ENCODE data around the gene SRGAP3.
A peak's percentile ranks its signal among the peaks of the same experiment; 100 is the strongest.

Gene SRGAP3

DNA sequence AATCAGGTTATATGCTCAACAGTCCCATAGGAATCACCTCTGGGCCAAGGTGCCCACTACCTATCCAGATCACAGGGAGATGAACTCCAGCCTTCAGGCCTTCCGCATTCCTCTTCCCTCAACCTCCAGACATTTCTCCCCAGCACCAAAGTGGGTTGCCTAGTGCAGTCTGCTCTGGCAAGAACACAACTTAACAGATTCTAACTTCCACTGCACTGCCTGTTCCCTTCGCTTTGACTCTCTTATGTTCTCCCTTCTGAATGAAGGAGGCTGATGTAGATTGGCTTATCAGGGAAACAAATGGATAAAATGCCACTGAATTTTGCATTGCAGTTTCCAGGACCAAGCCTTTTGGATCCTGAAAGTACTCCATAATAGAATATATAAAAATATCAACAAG is 106.3 kb downstream of the SRGAP3 start:
- H3K4me1 ChIP-seq (ENCODE audit: control insufficient read depth in 5 of 5, insufficient read depth in 5 of 5, low read length in 5 of 5): peaks cover 0 to 19% (median 7%) of the 10 kb centered on the region in 5 donors
- H3K27me3 ChIP-seq (ENCODE audit: control insufficient read depth in 5 of 5, insufficient read depth in 4 of 5, low read length in 5 of 5): no peaks in the 10 kb centered on the region
- peaks cover 0 to 8% (median 5%) of the 10 kb centered on the region in 5 donors for H3K9me3 ChIP-seq (ENCODE audit: control insufficient read depth in 5 of 5, low read length in 5 of 5)
- no peak overlapping the region for H3K9ac ChIP-seq (ENCODE audit: low read length in 5 of 5)
- H3K27ac ChIP-seq (ENCODE audit: low read depth, low read length): no peak overlapping the region
- H3K4me3 ChIP-seq (ENCODE audit: low read depth in 1 of 5, low read length in 5 of 5): no peak overlapping the region
- H3K36me3 ChIP-seq (ENCODE audit: control insufficient read depth in 5 of 5, insufficient read depth in 5 of 5, low read length in 5 of 5): no peaks in the 10 kb centered on the region

DNA sequence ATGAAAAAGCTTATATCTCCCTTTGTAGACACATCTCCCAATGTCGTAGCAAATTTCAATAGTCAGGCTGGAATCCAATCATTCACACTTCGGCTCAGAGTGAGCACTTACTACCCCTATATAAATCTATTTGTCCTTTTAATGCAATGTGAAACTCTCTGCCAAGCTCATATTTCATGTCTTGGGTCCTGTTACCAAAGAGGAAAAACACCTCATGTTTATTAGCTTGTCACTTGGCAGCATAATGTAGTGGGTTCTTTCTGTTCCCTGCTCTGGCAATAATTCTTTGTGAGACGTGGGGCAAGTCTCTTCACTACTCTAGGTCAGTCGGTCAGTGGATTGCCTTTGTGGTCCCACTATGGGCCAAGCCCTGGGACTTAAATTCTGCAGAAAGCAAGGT is 107.1 kb downstream of the SRGAP3 start:
- H3K9ac ChIP-seq (ENCODE audit: low read length in 5 of 5): no peak overlapping the region
- no peak overlapping the region for H3K4me3 ChIP-seq (ENCODE audit: low read depth in 1 of 5, low read length in 5 of 5)
- peaks cover 0 to 19% (median 7%) of the 10 kb centered on the region in 5 donors for H3K4me1 ChIP-seq (ENCODE audit: control insufficient read depth in 5 of 5, insufficient read depth in 5 of 5, low read length in 5 of 5)
- H3K27me3 ChIP-seq (ENCODE audit: control insufficient read depth in 5 of 5, insufficient read depth in 4 of 5, low read length in 5 of 5): no peaks in the 10 kb centered on the region
- H3K36me3 ChIP-seq (ENCODE audit: control insufficient read depth in 5 of 5, insufficient read depth in 5 of 5, low read length in 5 of 5): no peaks in the 10 kb centered on the region
- H3K27ac ChIP-seq (ENCODE audit: low read depth, low read length): no peak overlapping the region
- H3K9me3 ChIP-seq (ENCODE audit: control insufficient read depth in 5 of 5, low read length in 5 of 5): peaks cover 0 to 8% (median 5%) of the 10 kb centered on the region in 5 donors

DNA sequence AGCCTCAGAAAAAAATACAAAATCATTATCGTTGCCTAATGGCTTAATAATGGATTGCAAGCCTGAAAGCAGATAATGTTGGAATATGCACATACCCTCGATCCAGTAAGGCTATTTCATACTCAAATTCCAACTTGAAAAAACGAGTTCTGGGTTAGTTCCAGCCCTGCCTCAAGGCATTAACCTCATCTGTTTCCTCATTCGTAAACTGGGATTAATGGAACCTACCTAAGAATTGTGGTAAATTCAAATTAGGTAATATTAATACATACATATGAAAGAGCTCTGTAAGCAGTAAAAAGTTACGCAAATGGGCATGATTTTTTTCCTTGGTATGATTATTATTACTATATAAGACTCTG is 107.5 kb downstream of the SRGAP3 start:
- Histone ChIP-seq H3K4me3 (ENCODE audit: low read depth in 1 of 5, low read length in 5 of 5) (no peak overlapping the region), H3K9ac (ENCODE audit: low read length in 5 of 5) (no peak overlapping the region), H3K27me3 (ENCODE audit: control insufficient read depth in 5 of 5, insufficient read depth in 4 of 5, low read length in 5 of 5) (peaks cover 0 to 4% (median under 1%) of the 10 kb centered on the region in 5 donors), H3K27ac (ENCODE audit: low read depth, low read length) (no peak overlapping the region), H3K4me1 (ENCODE audit: control insufficient read depth in 5 of 5, insufficient read depth in 5 of 5, low read length in 5 of 5) (peaks cover 0 to 19% (median 7%) of the 10 kb centered on the region in 5 donors), H3K9me3 (ENCODE audit: control insufficient read depth in 5 of 5, low read length in 5 of 5) (peaks cover 0 to 8% (median 5%) of the 10 kb centered on the region in 5 donors), H3K36me3 (ENCODE audit: control insufficient read depth in 5 of 5, insufficient read depth in 5 of 5, low read length in 5 of 5) (no peaks in the 10 kb centered on the region)

DNA sequence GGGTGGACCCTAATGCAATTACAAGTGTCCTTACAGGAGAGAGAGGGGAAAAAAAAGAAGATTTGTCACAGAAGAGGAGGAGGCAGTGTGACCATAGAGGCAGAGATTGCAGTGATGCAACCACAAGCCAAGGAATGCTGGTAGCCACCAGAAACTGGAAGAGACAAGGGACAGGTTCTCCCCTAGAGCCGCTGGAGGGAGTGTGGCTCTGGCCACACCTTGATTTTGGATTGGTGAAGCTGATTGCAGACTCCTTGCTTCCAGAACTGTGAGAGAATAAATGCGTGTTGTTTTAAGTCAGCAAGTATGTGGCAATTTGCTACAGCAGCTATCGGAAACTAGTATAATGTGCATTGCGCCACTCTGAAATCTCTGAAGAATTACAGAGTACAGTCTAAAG is 110.1 kb downstream of the SRGAP3 start:
- peaks cover 0 to 11% (median 5%) of the 10 kb centered on the region in 5 donors for H3K27me3 ChIP-seq (ENCODE audit: control insufficient read depth in 5 of 5, insufficient read depth in 4 of 5, low read length in 5 of 5)
- no peaks in the 10 kb centered on the region for H3K36me3 ChIP-seq (ENCODE audit: control insufficient read depth in 5 of 5, insufficient read depth in 5 of 5, low read length in 5 of 5)
- peaks cover 0 to 8% (median 5%) of the 10 kb centered on the region in 5 donors for H3K9me3 ChIP-seq (ENCODE audit: control insufficient read depth in 5 of 5, low read length in 5 of 5)
- no peak overlapping the region for H3K9ac ChIP-seq (ENCODE audit: low read length in 5 of 5)
- H3K4me1 ChIP-seq (ENCODE audit: control insufficient read depth in 5 of 5, insufficient read depth in 5 of 5, low read length in 5 of 5): peaks cover 0 to 22% (median 12%) of the 10 kb centered on the region in 5 donors
- H3K27ac ChIP-seq (ENCODE audit: low read depth, low read length): no peak overlapping the region
- H3K4me3 ChIP-seq (ENCODE audit: low read depth in 1 of 5, low read length in 5 of 5): no peak overlapping the region

DNA sequence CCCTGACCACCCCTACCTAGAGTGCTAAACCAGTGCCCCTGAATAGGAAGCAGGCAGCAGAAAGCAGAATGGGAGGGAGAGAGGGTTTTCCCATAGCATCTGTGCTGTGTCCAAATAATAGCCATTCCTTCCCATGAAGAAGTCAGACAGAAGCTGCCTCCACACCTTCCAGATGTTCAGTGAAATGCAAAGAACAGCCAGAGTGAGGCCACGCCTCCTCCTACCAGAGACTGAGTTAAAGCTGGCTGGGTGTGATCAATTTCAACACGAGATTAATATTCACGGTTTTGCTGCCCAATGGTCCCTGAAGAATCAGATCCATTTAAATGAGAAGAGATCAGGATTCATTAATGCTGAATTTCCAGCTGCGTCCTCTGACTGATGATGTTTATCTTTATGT is 111.8 kb downstream of the SRGAP3 start:
- H3K9me3 ChIP-seq (ENCODE audit: control insufficient read depth in 5 of 5, low read length in 5 of 5): peaks cover 0 to 8% (median 5%) of the 10 kb centered on the region in 5 donors
- H3K9ac ChIP-seq (ENCODE audit: low read length in 5 of 5): no peak overlapping the region
- no peak overlapping the region for H3K4me3 ChIP-seq (ENCODE audit: low read depth in 1 of 5, low read length in 5 of 5)
- H3K4me1 ChIP-seq (ENCODE audit: control insufficient read depth in 5 of 5, insufficient read depth in 5 of 5, low read length in 5 of 5): peaks cover 0 to 22% (median 12%) of the 10 kb centered on the region in 5 donors
- peaks cover 0 to 11% (median 5%) of the 10 kb centered on the region in 5 donors for H3K27me3 ChIP-seq (ENCODE audit: control insufficient read depth in 5 of 5, insufficient read depth in 4 of 5, low read length in 5 of 5)
- no peak overlapping the region for H3K27ac ChIP-seq (ENCODE audit: low read depth, low read length)
- no peaks in the 10 kb centered on the region for H3K36me3 ChIP-seq (ENCODE audit: control insufficient read depth in 5 of 5, insufficient read depth in 5 of 5, low read length in 5 of 5)

DNA sequence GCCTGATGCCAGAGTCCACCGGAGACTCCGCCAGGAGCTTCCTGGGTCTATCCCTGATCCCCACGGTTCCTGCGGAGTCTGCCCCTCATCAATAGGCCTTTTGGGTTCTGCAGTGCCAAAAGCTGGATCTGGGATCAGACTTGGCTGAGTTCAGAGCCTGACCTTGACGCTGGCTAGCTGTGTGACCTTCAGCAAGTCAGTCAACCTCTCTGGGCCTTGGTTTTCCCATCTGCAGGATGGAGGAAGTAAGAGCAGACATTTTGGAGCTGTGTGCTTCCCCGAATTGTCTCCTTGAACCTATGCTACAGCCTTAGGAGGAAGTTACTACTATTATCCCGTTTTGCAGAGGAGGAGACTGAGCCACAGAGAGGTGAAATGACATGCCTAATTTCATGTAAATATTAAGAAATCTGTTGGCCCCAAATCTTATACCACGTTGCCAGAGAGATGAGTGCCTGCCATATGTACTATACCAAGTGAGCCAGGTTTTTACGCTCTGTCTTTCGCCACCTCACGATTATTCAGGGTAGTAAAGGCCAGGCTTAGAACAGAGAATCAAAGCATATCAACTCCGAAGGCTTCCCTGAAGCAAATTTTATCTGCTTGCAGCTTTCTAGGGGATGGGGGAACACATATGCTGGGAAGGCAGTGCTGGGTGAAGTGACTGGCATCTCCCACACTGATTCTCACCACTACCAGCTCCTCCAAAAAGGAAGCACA is 112.5 kb downstream of the SRGAP3 start:
- no peak overlapping the region for H3K27ac ChIP-seq (ENCODE audit: low read depth, low read length)
- H3K27me3 ChIP-seq (ENCODE audit: control insufficient read depth in 5 of 5, insufficient read depth in 4 of 5, low read length in 5 of 5): peaks cover 0 to 11% (median 5%) of the 10 kb centered on the region in 5 donors
- H3K4me3 ChIP-seq (ENCODE audit: low read depth in 1 of 5, low read length in 5 of 5): peak overlapping the region in 3 of 5 donors; percentile 24 to 44 (median 29)
- no peak overlapping the region for H3K9ac ChIP-seq (ENCODE audit: low read length in 5 of 5)
- no peaks in the 10 kb centered on the region for H3K36me3 ChIP-seq (ENCODE audit: control insufficient read depth in 5 of 5, insufficient read depth in 5 of 5, low read length in 5 of 5)
- H3K4me1 ChIP-seq (ENCODE audit: control insufficient read depth in 5 of 5, insufficient read depth in 5 of 5, low read length in 5 of 5): peaks cover 0 to 17% (median 11%) of the 10 kb centered on the region in 5 donors
- H3K9me3 ChIP-seq (ENCODE audit: control insufficient read depth in 5 of 5, low read length in 5 of 5): peaks cover 0 to 8% (median 5%) of the 10 kb centered on the region in 5 donors

DNA sequence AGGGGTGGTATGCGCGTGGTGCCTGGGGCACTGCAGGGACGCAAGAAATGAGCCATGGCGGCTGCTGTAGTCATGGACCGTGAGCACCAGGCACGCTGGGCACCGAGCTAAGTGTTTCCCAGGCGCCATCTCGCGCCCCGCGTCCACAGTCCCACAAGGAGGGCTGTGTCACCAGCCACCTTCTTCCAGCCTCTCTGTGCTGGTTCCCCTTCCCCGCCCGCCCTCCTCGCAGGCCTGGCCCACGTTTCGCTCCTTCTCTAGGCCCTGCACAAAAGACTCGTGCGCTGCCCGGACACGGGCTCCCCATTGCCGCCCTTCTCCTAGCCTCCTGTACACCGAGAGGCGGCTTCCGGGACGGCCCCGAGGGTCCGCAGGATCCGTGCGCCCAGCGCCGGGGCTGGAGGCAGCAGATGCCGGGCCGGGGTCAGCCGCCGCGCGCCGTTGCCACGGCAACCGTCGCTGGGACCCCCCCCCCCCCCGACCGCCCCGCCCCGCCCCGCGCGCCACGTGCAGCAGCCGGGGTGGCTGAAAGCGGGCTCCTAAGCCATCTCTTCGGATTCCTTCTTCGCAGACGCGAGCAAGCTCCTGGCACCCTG is 113.4 kb downstream of the SRGAP3 start:
- no peak overlapping the region for H3K27ac ChIP-seq (ENCODE audit: low read depth, low read length)
- H3K9me3 ChIP-seq (ENCODE audit: control insufficient read depth in 5 of 5, low read length in 5 of 5): peaks cover 0 to 8% (median 5%) of the 10 kb centered on the region in 5 donors
- H3K9ac ChIP-seq (ENCODE audit: low read length in 5 of 5): no peak overlapping the region

DNA sequence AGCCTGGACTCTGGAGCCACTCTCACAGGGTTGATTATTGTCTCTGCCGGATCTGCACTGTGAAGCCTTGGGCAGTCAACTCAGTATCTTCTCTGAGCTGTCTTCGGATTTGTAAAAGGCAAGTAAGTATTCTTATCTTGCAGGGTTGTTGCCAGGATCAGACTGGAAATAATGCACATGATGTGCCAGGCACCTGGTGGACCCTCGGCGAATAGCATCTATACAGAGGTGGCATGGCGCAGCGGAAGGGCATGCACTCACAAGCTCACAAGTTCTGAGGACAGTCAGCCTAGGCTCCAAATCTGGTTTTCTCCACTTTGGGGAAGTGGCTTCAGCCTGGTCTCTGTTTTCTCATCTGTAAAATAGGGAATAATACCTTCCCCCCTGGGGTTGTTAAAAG is 113.9 kb downstream of the SRGAP3 start:
- H3K9me3 ChIP-seq (ENCODE audit: control insufficient read depth in 5 of 5, low read length in 5 of 5): peaks cover 0 to 8% (median 5%) of the 10 kb centered on the region in 5 donors
- H3K27ac ChIP-seq (ENCODE audit: low read depth, low read length): no peak overlapping the region
- H3K9ac ChIP-seq (ENCODE audit: low read length in 5 of 5): no peak overlapping the region
- no peaks in the 10 kb centered on the region for H3K36me3 ChIP-seq (ENCODE audit: control insufficient read depth in 5 of 5, insufficient read depth in 5 of 5, low read length in 5 of 5)
- peaks cover 0 to 5% (median 5%) of the 10 kb centered on the region in 5 donors for H3K4me1 ChIP-seq (ENCODE audit: control insufficient read depth in 5 of 5, insufficient read depth in 5 of 5, low read length in 5 of 5)
- H3K4me3 ChIP-seq (ENCODE audit: low read depth in 1 of 5, low read length in 5 of 5): peak overlapping the region in 1 of 5 donors; percentile 9
- peaks cover 0 to 11% (median 5%) of the 10 kb centered on the region in 5 donors for H3K27me3 ChIP-seq (ENCODE audit: control insufficient read depth in 5 of 5, insufficient read depth in 4 of 5, low read length in 5 of 5)

More for the DNA sequence above, 113.4 kb downstream of the SRGAP3 start:
- Histone ChIP-seq H3K27me3 (ENCODE audit: control insufficient read depth in 5 of 5, insufficient read depth in 4 of 5, low read length in 5 of 5) (peaks cover 0 to 11% (median 5%) of the 10 kb centered on the region in 5 donors), H3K4me1 (ENCODE audit: control insufficient read depth in 5 of 5, insufficient read depth in 5 of 5, low read length in 5 of 5) (peaks cover 0 to 8% (median 6%) of the 10 kb centered on the region in 5 donors), H3K36me3 (ENCODE audit: control insufficient read depth in 5 of 5, insufficient read depth in 5 of 5, low read length in 5 of 5) (no peaks in the 10 kb centered on the region), H3K4me3 (ENCODE audit: low read depth in 1 of 5, low read length in 5 of 5) (peak overlapping the region in 3 of 5 donors; percentile 24 to 44 (median 29))

DNA sequence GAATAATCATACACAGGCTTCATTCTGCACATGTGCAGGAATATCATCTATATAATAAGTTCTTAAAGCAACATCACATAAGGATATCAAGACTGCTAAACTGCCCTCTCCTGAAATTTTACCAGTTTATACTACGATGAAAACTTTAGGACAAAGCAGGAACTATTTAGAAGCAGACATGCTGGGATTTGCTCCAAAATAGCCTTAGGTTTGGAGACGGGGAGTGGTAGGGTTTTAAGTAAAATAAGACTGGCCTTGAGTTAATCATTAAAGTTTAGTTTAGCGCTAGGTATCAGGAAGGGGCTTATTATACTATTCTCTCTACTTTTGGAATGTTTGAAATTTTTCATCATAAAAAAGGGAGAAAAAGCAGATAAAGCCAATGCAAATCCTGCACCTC is 115.8 kb downstream of the SRGAP3 start:
- no peak overlapping the region for H3K27ac ChIP-seq (ENCODE audit: low read depth, low read length)
- peaks cover 0 to 5% (median 5%) of the 10 kb centered on the region in 5 donors for H3K4me1 ChIP-seq (ENCODE audit: control insufficient read depth in 5 of 5, insufficient read depth in 5 of 5, low read length in 5 of 5)
- no peaks in the 10 kb centered on the region for H3K36me3 ChIP-seq (ENCODE audit: control insufficient read depth in 5 of 5, insufficient read depth in 5 of 5, low read length in 5 of 5)
- H3K9ac ChIP-seq (ENCODE audit: low read length in 5 of 5): no peak overlapping the region
- H3K27me3 ChIP-seq (ENCODE audit: control insufficient read depth in 5 of 5, insufficient read depth in 4 of 5, low read length in 5 of 5): peaks cover 0 to 11% (median 5%) of the 10 kb centered on the region in 5 donors
- H3K4me3 ChIP-seq (ENCODE audit: low read depth in 1 of 5, low read length in 5 of 5): no peak overlapping the region
- H3K9me3 ChIP-seq (ENCODE audit: control insufficient read depth in 5 of 5, low read length in 5 of 5): no peaks in the 10 kb centered on the region
